ENCODE data around the gene DYRK4.

DYRK4 gene

GRCh38 chr12:4566474-4566873 lies 4.5 kb downstream of the DYRK4 start:
- no peak for DNase-seq

- no peak for DNase-seq
These were observed 5.3 kb downstream of the DYRK4 start for GRCh38 chr12:4567073-4567881.

GRCh38 chr12:4569261-4569660 lies 7.3 kb downstream of the DYRK4 start:
- no peak for DNase-seq

- DNase-seq = no peak
These were observed 10.7 kb downstream of the DYRK4 start for GRCh38 chr12:4572680-4573079.

- no peak for DNase-seq
These were observed 17.5 kb downstream of the DYRK4 start for GRCh38 chr12:4579305-4580102.

GRCh38 chr12:4580281-4580688 lies 18.3 kb downstream of the DYRK4 start:
- no peak for DNase-seq

GRCh38 chr12:4584281-4584680 lies 22.3 kb downstream of the DYRK4 start:
- DNase-seq = no peak

GRCh38 chr12:4584896-4585295 lies 22.9 kb downstream of the DYRK4 start:
- DNase-seq = no peak

- DNase-seq = no peak
These were observed 24.5 kb downstream of the DYRK4 start for GRCh38 chr12:4586500-4586899.

- no peak for DNase-seq
These were observed 25.1 kb downstream of the DYRK4 start for GRCh38 chr12:4587108-4587507.

- no peak for DNase-seq
These were observed 26.9 kb downstream of the DYRK4 start for GRCh38 chr12:4588916-4589315.

- DNase-seq = no peak
These were observed 27.9 kb downstream of the DYRK4 start for GRCh38 chr12:4589941-4590340.

- no peak for DNase-seq
These were observed 29.2 kb downstream of the DYRK4 start for GRCh38 chr12:4591180-4591687.

GRCh38 chr12:4595881-4596280 lies 33.9 kb downstream of the DYRK4 start:
- DNase-seq = no peak

GRCh38 chr12:4603421-4603820 lies 41.4 kb downstream of the DYRK4 start:
- DNase-seq = no peak

- no peak for DNase-seq
These were observed 41.9 kb downstream of the DYRK4 start for GRCh38 chr12:4603946-4604345.

GRCh38 chr12:4604684-4605193 lies 42.7 kb downstream of the DYRK4 start:
- DNase-seq = peak; percentile 83

- DNase-seq = no peak
These were observed 45.0 kb downstream of the DYRK4 start for GRCh38 chr12:4607056-4607455.

- DNase-seq = no peak
These were observed 47.1 kb downstream of the DYRK4 start for GRCh38 chr12:4609071-4609470.

- DNase-seq = no peak
These were observed 48.5 kb downstream of the DYRK4 start for GRCh38 chr12:4610481-4610880.

GRCh38 chr12:4615667-4616066 lies 53.7 kb downstream of the DYRK4 start:
- no peak for DNase-seq

GRCh38 chr12:4621511-4621910 lies 59.5 kb downstream of the DYRK4 start:
- DNase-seq = no peak

- DNase-seq = no peak
These were observed 64.5 kb downstream of the DYRK4 start for GRCh38 chr12:4626543-4626942.

GRCh38 chr12:4628406-4628805 lies 66.4 kb downstream of the DYRK4 start:
- DNase-seq = no peak

Data from NCI-H1417 treated with DMSO at 0.1 percent for 48 hours (cell line).